ENCODE data around the gene CUL1.

The CUL1 gene

DNA sequence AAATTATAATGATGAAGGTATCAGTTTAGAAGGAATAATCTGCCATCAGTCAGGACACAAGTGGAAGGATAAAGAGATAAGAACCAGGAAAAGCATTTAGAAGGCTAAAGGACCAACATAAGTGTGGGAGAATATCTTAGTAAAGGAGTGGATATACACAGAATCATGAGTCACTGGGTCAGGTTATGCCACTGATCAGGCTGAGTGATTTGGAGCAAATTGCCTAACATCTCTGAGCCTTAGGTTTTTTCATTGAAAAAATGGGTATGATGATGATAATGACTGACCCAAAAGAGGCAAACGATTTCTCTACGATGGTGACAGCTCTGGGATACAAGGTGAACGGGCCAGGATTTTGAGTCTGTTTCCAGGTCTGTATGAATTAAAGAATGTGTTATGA, 2.8 kb upstream of the CUL1 start:
- WGBS (ENCODE audit: insufficient coverage), result 100% methylated on average over 3 of the region's 3 CpGs
- H3K27ac ChIP-seq (ENCODE audit: insufficient read depth in 1 of 2, low read depth in 1 of 2, low read length in 2 of 2, poor library complexity in 1 of 2, severe bottlenecking in 2 of 2), result no peak overlapping the region
- H3K9me3 ChIP-seq (ENCODE audit: control extremely low read depth in 1 of 5, control insufficient read depth in 4 of 5, insufficient read depth in 2 of 5, low read depth in 1 of 5, low read length in 4 of 5), result no peaks in the 10 kb centered on the region
- no peaks in the 10 kb centered on the region for H3K36me3 ChIP-seq (ENCODE audit: control insufficient read depth in 4 of 4, insufficient read depth in 4 of 4, low read length in 3 of 4)
- no peak for DNase-seq
- peaks cover 8 to 28% (median 18%) of the 10 kb centered on the region in 4 experiments for H3K4me1 ChIP-seq (ENCODE audit: control extremely low read depth in 1 of 4, control insufficient read depth in 4 of 4, insufficient read depth in 4 of 4, low read length in 3 of 4)
- ChIA-PET POLR2A (no interaction called here), CTCF (interaction anchor here (0.8 to 1.2 kb wide), 3 partner anchors 10 to 125 kb away, joined by 3 to 4 read pairs (median 3); no protein-coding TSS in a partner anchor)
- H3K4me3 ChIP-seq (ENCODE audit: control insufficient read depth in 1 of 7, extremely low read depth in 1 of 7, insufficient read depth in 4 of 7, low read depth in 2 of 7, low read length in 6 of 7), result no peak overlapping the region
- H3K27me3 ChIP-seq (replicated peaks in 2 of 5; ENCODE audit: control insufficient read depth in 4 of 5, insufficient read depth in 5 of 5, low read length in 4 of 5), result no peaks in the 10 kb centered on the region

DNA sequence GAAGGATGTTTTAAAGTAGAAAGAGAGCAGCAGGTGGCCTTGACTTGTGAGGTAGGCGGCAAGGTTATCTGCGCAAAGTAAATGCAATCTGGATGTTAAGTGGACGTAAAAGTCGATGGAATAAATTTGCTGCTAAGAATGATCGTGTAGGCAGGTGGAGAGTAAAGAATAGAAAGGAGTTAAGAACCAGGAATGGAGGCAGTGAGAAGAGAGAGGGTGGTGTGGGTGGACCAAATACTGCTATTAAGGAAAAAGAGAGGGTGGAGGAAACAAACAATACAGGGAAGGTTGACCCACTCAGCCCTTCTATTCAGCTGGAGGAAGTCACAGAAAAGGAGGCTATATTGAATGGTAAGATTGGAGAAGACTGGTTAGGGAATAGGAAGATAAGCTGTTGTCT, 1.9 kb upstream of the CUL1 start:
- no peaks in the 10 kb centered on the region for H3K9me3 ChIP-seq (ENCODE audit: control extremely low read depth in 1 of 5, control insufficient read depth in 4 of 5, insufficient read depth in 2 of 5, low read depth in 1 of 5, low read length in 4 of 5)
- no peak overlapping the region for H3K27ac ChIP-seq (ENCODE audit: insufficient read depth in 1 of 2, low read depth in 1 of 2, low read length in 2 of 2, poor library complexity in 1 of 2, severe bottlenecking in 2 of 2)
- DNase-seq, result no peak
- CTCF ChIA-PET, result no interaction called here
- WGBS (ENCODE audit: insufficient coverage), result 98% methylated on average over 5 of the region's 5 CpGs
- no peaks in the 10 kb centered on the region for H3K36me3 ChIP-seq (ENCODE audit: control insufficient read depth in 4 of 4, insufficient read depth in 4 of 4, low read length in 3 of 4)
- H3K4me1 ChIP-seq (ENCODE audit: control extremely low read depth in 1 of 4, control insufficient read depth in 4 of 4, insufficient read depth in 4 of 4, low read length in 3 of 4), result peaks cover 8 to 36% (median 26%) of the 10 kb centered on the region in 4 experiments
- H3K4me3 ChIP-seq (ENCODE audit: control insufficient read depth in 1 of 7, extremely low read depth in 1 of 7, insufficient read depth in 4 of 7, low read depth in 2 of 7, low read length in 6 of 7), result peak overlapping the region in 1 of 7 experiments; percentile 14
- no peaks in the 10 kb centered on the region for H3K27me3 ChIP-seq (replicated peaks in 2 of 5; ENCODE audit: control insufficient read depth in 4 of 5, insufficient read depth in 5 of 5, low read length in 4 of 5)
- POLR2A ChIA-PET, result no interaction called here

DNA sequence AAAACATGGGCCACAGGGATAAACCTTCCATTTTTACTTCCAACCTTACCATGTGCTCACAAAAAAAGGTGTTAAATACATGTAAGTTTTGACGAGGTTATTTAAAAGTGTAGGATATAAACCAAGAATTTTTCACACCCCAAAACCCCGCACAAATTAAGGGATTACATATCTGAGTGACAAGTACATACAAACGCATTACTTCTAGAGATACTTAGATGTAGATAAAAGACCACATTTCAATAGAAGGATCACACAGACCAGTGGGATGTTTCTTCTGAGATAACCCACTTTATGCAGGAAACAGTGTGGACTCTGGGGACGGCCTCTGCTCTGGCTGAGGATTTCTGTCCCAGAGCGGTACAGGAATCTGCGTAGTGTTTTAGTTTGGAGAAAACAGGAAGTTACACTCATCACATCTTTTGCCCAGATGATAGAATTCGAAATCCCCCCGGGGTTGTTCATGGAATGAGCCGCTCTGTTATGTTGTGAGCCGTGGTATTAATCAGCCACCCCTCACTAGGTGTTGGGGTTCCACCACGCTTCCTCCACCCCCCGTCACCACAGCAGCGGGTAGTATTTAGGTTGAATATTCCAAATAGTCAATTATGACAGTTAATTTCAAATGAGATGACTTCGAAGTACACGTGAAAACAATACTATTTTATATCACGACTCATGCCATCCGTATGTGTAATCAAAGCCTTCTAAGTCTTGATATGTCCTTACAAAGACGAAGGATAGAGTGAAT, 1.3 kb upstream of the CUL1 start:
- CTCF ChIA-PET, result no interaction called here

GRCh38 chr7:148698007-148698396, 701 bp upstream of the CUL1 start:
- peak; percentile 14 to 69 (median 57) for DNase-seq
- ChIA-PET POLR2A (interaction anchor here (0.6 kb wide), 1 partner anchor 41 kb away, joined by 3 read pairs; no protein-coding TSS in a partner anchor), CTCF (no interaction called here)

More for the DNA sequence above, 1.3 kb upstream of the CUL1 start:
- H3K36me3 ChIP-seq (ENCODE audit: control insufficient read depth in 4 of 4, insufficient read depth in 4 of 4, low read length in 3 of 4), result peaks cover 0 to under 1% (median 0%) of the 10 kb centered on the region in 4 experiments
- H3K9me3 ChIP-seq (ENCODE audit: control extremely low read depth in 1 of 5, control insufficient read depth in 4 of 5, insufficient read depth in 2 of 5, low read depth in 1 of 5, low read length in 4 of 5), result no peaks in the 10 kb centered on the region
- H3K27me3 ChIP-seq (replicated peaks in 2 of 5; ENCODE audit: control insufficient read depth in 4 of 5, insufficient read depth in 5 of 5, low read length in 4 of 5), result no peaks in the 10 kb centered on the region
- POLR2A ChIA-PET, result interaction anchor here (0.6 kb wide), 1 partner anchor 41 kb away, joined by 3 read pairs; no protein-coding TSS in a partner anchor
- 3% methylated on average over 9 of the region's 18 CpGs for WGBS (ENCODE audit: insufficient coverage)
- peak overlapping the region in 1 of 2 experiments; percentile 91 for H3K27ac ChIP-seq (ENCODE audit: insufficient read depth in 1 of 2, low read depth in 1 of 2, low read length in 2 of 2, poor library complexity in 1 of 2, severe bottlenecking in 2 of 2)
- H3K4me1 ChIP-seq (ENCODE audit: control extremely low read depth in 1 of 4, control insufficient read depth in 4 of 4, insufficient read depth in 4 of 4, low read length in 3 of 4), result peaks cover 8 to 39% (median 28%) of the 10 kb centered on the region in 4 experiments
- H3K4me3 ChIP-seq (ENCODE audit: control insufficient read depth in 1 of 7, extremely low read depth in 1 of 7, insufficient read depth in 4 of 7, low read depth in 2 of 7, low read length in 6 of 7), result peak overlapping the region in 6 of 7 experiments; percentile 77 to 91 (median 86)
- peak; percentile 43 to 78 (median 77) for DNase-seq

DNA sequence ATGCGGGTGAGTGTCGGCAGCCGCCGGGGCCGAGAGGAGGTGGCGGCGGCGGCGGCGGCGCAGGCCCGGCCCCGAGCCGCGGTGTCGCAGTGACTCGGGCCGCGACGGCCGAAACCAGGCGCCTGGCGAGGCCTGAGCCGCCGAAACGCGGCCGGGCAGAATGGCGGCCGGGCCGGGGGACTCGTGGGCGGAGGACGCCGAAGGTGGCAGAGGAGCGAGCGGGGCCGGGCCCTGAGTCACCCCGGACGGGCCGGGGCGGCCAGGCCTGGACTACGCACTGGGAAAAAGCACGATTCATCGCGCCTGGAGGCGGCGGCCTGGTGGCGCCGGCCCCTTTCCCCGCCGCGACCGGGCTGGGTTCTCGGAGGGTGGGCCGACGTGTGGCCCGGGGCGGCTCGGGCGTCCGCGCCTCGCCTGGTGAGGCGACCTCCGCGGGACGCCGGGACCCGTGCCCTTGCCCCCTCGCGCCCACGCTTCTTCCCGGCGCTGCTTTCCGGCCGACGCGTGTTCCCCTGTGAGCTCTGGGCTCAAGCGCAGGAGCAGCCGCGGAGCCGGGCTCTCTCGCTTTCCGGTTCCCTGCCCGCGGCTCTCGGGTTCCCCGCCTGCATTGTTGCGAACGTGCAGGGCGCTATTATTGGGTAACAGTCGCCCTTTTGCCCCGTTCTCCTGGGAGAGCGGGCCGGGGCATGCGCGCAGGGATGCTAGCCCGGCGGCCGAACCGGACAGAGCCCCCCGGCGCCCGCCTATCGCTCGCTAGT, 500 bp downstream of the CUL1 start:
- peaks cover 0 to 5% (median 0%) of the 10 kb centered on the region in 4 experiments for H3K36me3 ChIP-seq (ENCODE audit: control insufficient read depth in 4 of 4, insufficient read depth in 4 of 4, low read length in 3 of 4)
- peak; percentile 34 to 66 (median 62) for DNase-seq
- ChIA-PET POLR2A (no interaction called here), CTCF (interaction anchor here (1.2 kb wide), 1 partner anchor 90 kb away, joined by 3 read pairs; no protein-coding TSS in a partner anchor)
- H3K4me3 ChIP-seq (ENCODE audit: control insufficient read depth in 1 of 7, extremely low read depth in 1 of 7, insufficient read depth in 4 of 7, low read depth in 2 of 7, low read length in 6 of 7), result peak overlapping the region; percentile 77 to 91 (median 86)
- H3K4me1 ChIP-seq (ENCODE audit: control extremely low read depth in 1 of 4, control insufficient read depth in 4 of 4, insufficient read depth in 4 of 4, low read length in 3 of 4), result peaks cover 8 to 48% (median 32%) of the 10 kb centered on the region in 4 experiments
- under 1% methylated on average over 99 of the region's 107 CpGs for WGBS (ENCODE audit: insufficient coverage)
- no peaks in the 10 kb centered on the region for H3K9me3 ChIP-seq (ENCODE audit: control extremely low read depth in 1 of 5, control insufficient read depth in 4 of 5, insufficient read depth in 2 of 5, low read depth in 1 of 5, low read length in 4 of 5)
- H3K27ac ChIP-seq (ENCODE audit: insufficient read depth in 1 of 2, low read depth in 1 of 2, low read length in 2 of 2, poor library complexity in 1 of 2, severe bottlenecking in 2 of 2), result peak overlapping the region; percentile 81 to 91
- H3K27me3 ChIP-seq (replicated peaks in 2 of 5; ENCODE audit: control insufficient read depth in 4 of 5, insufficient read depth in 5 of 5, low read length in 4 of 5), result no peaks in the 10 kb centered on the region

More at GRCh38 chr7:148698007-148698396, 701 bp upstream of the CUL1 start:
- Histone ChIP-seq H3K36me3 (ENCODE audit: control insufficient read depth in 4 of 4, insufficient read depth in 4 of 4, low read length in 3 of 4) (peaks cover 0 to 5% (median 0%) of the 10 kb centered on the region in 4 experiments), H3K9me3 (ENCODE audit: control extremely low read depth in 1 of 5, control insufficient read depth in 4 of 5, insufficient read depth in 2 of 5, low read depth in 1 of 5, low read length in 4 of 5) (no peaks in the 10 kb centered on the region), H3K27me3 (replicated peaks in 2 of 5; ENCODE audit: control insufficient read depth in 4 of 5, insufficient read depth in 5 of 5, low read length in 4 of 5) (no peaks in the 10 kb centered on the region), H3K4me1 (ENCODE audit: control extremely low read depth in 1 of 4, control insufficient read depth in 4 of 4, insufficient read depth in 4 of 4, low read length in 3 of 4) (peaks cover 8 to 43% (median 31%) of the 10 kb centered on the region in 4 experiments), H3K27ac (ENCODE audit: insufficient read depth in 1 of 2, low read depth in 1 of 2, low read length in 2 of 2, poor library complexity in 1 of 2, severe bottlenecking in 2 of 2) (peak overlapping the region in 1 of 2 experiments; percentile 91), H3K4me3 (ENCODE audit: control insufficient read depth in 1 of 7, extremely low read depth in 1 of 7, insufficient read depth in 4 of 7, low read depth in 2 of 7, low read length in 6 of 7) (peak overlapping the region; percentile 77 to 91 (median 86))
- 0% methylated on average over 17 of the region's 17 CpGs for WGBS (ENCODE audit: insufficient coverage)

GRCh38 chr7:148699782-148700629, 1.3 kb downstream of the CUL1 start:
- peak; percentile 23 to 63 (median 51) for DNase-seq
- Histone ChIP-seq H3K9me3 (ENCODE audit: control extremely low read depth in 1 of 5, control insufficient read depth in 4 of 5, insufficient read depth in 2 of 5, low read depth in 1 of 5, low read length in 4 of 5) (no peaks in the 10 kb centered on the region), H3K4me3 (ENCODE audit: control insufficient read depth in 1 of 7, extremely low read depth in 1 of 7, insufficient read depth in 4 of 7, low read depth in 2 of 7, low read length in 6 of 7) (peak overlapping the region; percentile 77 to 91 (median 86)), H3K4me1 (ENCODE audit: control extremely low read depth in 1 of 4, control insufficient read depth in 4 of 4, insufficient read depth in 4 of 4, low read length in 3 of 4) (peaks cover 8 to 54% (median 35%) of the 10 kb centered on the region in 4 experiments), H3K27ac (ENCODE audit: insufficient read depth in 1 of 2, low read depth in 1 of 2, low read length in 2 of 2, poor library complexity in 1 of 2, severe bottlenecking in 2 of 2) (peak overlapping the region; percentile 64 to 91), H3K27me3 (replicated peaks in 2 of 5; ENCODE audit: control insufficient read depth in 4 of 5, insufficient read depth in 5 of 5, low read length in 4 of 5) (no peaks in the 10 kb centered on the region), H3K36me3 (ENCODE audit: control insufficient read depth in 4 of 4, insufficient read depth in 4 of 4, low read length in 3 of 4) (peaks cover 0 to 5% (median 0%) of the 10 kb centered on the region in 4 experiments)
- WGBS (ENCODE audit: insufficient coverage), result 3% methylated on average over 27 of the region's 36 CpGs
- POLR2A ChIA-PET, result no interaction called here
- CTCF ChIA-PET, result interaction anchor here (1.4 to 1.9 kb wide), 2 partner anchors 21 to 125 kb away, joined by 3 to 6 read pairs; no protein-coding TSS in a partner anchor

Measured in common myeloid progenitor, CD34-positive (primary cell).